NCI-H345 treated with DMSO at 0.1 percent for 48 hours (cell line): ENCODE data around the gene ZNF488.

Experiments used
- DNase-seq: peaks from one replicate; lab custom pipeline; 2025; ENCODE audit not compliant: unreplicated experiment; lab: John Stamatoyannopoulos, UW

ZNF488 gene

DNA sequence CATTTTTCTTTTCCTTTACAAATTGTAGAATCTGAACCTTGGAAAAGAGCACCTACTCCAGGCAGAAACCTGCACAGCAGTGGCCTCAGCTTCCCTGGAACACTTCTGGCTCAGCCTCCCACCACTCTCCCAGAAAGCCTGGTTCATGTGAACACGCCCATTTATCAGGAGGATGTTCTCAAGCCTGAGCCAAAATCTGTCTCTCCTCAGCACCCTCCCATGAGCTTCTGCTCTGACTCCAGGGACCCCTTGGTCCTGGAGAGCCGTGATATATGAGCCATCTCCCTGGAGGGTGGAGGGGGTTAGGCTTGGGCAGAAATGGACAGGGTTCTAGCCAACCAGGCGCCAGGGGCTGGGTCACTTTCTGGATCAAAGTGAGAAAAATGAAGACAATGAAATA is 51.7 kb downstream of the ZNF488 start:
- no peak for DNase-seq

DNA sequence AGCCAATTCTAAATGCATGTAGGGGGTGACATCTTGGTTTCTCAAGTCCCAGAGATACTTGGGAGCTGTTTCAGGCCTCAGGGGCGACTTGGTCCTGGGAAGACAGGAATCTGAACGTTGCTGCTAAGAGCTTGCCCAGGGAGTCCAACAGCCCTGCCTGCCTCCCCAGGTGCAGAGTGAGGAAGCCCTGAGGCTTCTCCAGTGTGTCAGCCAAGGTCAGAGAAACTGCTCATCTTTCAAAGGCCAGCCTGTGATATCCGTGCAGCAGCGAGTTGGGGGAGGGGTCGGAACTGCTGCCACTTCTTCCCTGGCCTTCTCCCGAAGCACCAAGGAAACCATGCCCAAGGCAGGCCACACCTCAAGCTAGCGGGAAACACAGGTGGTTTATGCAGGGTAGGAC is 52.1 kb downstream of the ZNF488 start:
- no peak for DNase-seq

DNA sequence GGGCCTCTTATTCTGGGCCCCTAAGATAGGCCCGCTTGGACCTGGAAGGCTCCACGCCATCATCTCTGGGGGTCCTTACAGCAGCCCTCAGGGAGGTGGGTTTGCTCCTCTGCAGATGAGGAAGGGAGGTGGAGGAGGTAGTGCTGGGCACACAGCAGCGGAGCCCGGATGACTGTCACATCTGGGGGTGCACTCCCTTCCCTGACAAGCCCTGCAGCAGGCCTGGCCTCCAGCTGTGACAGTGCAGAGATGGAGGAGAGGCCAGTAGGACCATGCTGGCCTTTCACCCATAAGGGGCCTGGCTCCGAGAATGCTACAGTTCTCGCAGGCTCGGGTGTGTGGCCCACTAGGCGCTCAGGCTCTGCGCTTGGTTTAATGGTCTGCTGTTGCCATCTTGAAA is 52.6 kb downstream of the ZNF488 start:
- no peak for DNase-seq

DNA sequence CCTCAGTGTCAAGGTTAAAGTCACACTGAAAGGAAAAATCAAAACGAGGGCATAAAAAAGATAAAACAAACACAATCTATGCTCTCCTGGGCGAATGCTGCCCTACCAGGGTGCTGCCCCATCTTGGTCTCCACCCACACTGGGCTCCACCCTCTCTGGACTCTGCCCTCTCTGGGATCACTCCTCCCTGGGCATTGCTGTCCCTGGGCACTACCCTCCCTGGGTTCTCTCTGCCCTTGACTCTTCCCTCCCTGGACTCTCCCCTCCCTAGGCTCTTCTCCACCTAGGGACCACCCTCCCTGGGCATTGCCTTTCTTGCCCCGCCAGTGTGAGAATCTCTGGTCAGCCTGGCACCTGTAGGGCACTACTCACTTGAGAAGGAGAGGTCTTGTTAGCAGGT is 53.3 kb downstream of the ZNF488 start:
- DNase-seq = no peak

DNA sequence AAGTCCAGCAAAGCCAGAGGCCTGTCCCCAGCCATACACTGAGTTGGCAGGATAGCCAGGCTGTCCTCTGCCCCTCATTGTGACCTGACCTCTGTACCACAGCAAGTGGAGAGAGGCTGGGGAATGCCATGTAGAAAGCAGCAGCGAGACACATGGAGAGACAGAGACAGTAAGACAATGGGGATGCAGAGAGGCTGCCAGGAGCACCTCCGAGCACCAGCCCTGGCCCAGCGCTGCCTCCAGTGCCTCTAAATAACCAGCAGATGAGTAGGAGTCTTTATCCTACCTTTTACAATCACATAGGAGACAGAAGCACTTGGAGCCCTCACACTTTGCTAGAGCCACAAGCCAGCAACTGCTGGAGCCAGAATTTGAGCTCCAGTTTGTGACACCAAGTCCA is 53.7 kb downstream of the ZNF488 start:
- no peak for DNase-seq

DNA sequence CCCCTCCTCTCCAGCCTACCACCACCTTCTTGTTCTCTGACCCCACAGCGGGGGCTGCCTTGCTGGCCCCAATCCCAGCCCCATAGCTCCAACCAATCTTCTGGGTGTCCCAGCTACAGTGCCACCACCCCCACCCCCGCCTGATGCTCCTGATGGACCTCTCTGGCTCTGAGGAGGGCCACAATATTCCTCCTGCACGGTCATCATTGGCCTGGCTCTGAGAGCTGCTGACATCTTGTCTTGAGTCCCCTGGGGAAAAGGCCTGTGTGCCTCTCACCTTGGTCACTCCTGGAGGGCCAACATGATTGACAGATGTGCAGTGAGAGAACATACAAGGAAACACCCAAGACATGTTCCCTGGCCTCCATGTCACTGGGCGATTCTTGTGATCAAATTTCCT is 54.2 kb downstream of the ZNF488 start:
- DNase-seq = no peak

DNA sequence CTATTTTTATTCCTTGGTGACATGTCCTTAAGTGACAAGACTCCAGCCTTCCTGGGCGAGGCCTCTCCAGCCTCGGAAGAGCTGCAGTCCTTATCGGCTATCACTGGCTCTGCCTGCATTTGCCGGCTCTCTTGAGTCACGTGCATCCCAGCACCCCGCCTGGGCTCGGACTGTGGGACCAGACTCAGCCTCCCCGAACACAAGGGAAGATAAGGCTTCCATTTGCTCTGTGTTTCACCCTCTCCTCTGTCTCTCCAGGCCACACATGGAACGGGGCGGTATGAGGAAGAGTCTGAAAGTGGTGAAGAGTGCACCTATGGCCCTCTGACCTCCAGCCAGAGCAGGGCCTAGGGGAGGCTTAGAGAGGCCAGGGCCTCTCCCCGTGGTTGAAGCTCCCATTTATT is 57.2 kb downstream of the ZNF488 start:
- no peak for DNase-seq

DNA sequence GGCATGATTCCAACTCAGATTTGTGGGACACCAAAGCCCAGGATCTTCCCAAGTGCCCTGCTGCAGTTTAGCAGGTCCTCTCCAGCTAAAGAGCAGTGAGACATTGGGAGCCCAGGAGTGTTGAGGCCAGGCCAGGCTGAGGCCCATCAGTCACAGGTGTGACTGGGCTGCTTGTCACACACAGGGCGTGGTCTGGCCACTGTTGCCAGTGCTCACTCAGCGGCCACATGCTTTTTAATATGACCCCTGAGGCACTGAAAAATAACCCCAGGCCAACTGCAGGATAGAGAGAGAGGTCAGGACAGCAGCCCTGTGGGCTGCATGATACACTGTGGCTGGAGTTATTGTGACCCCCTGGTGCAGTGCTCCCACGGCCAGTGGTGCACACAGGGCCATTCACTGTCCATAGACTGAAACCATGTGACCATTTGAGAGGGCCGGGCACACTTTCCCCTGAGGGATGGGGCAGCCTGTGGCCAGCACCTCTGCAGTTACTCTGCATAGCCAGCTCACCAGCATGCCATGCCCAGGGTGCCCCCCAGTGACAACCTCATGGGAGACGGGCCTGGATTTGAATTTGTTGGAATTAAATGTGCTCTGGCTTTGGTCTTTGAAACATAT is 57.7 kb downstream of the ZNF488 start:
- DNase-seq = no peak

DNA sequence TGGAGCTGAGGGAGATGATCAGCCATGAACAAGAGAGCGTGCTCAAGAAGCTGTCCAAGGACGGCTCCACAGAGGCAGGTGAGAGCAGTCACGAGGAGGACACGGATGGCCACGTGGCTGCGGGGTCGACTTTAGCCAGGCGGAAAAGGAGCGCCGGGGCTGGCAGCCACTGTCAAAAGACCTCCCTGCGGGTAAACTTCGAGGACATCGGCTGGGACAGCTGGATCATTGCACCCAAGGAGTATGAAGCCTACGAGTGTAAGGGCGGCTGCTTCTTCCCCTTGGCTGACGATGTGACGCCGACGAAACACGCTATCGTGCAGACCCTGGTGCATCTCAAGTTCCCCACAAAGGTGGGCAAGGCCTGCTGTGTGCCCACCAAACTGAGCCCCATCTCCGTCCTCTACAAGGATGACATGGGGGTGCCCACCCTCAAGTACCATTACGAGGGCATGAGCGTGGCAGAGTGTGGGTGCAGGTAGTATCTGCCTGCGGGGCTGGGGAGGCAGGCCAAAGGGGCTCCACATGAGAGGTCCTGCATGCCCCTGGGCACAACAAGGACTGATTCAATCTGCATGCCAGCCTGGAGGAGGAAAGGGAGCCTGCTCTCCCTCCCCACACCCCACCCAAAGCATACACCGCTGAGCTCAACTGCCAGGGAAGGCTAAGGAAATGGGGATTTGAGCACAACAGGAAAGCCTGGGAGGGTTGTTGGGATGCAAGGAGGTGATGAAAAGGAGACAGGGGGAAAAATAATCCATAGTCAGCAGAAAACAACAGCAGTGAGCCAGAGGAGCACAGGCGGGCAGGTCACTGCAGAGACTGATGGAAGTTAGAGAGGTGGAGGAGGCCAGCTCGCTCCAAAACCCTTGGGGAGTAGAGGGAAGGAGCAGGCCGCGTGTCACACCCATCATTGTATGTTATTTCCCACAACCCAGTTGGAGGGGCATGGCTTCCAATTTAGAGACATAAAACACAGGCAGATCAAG is 58.5 kb downstream of the ZNF488 start:
- no peak for DNase-seq

DNA sequence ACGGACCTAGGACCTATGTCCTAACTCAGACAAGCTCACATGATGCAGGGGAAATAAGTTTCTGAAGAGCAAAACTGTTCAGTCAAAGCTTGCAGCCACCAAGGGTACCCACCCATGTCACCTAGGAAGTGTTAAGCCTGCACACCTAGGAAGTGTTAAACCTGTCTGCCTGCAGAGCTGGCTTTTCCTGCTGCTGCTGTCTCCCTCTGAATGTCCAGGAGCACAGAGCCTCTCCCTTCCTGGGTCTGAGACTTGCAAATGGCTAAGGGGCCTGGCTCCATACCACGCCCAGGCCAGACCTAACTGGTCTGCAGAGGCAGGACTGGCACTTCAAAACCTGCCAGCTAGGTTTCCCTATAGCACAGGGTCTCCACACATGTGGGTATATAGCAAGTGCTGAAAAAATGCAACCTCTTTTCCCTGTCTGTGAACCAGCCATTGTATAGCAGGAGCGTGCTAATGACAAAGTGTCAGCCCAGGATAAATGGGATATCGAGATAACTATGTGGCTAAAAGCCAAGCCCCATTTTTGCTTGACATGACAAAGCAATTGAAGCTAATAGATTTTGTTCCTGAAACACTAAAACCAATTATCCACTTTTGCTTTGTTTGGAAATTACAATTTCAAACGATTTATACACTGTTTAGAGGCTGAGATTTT is 60.3 kb downstream of the ZNF488 start:
- no peak for DNase-seq

DNA sequence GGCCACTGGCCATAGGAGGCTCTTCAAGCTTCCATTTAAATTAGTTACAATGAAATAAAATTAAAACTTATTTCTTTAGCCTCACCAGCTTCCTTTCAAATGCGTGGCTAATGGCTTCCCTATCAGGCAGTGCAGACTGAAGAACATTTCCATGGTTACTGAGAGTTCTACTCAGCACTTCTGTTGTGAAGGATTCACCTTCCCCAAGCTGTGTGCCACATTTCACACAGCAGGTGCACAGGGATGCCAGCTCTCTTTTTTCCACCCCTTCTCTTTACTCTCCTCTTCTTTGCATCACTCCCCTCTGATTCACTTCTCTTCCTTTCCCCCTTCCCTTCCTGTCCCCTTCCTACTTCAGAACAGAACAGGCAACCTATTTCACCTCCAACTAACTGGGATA is 61.0 kb downstream of the ZNF488 start:
- no peak for DNase-seq

DNA sequence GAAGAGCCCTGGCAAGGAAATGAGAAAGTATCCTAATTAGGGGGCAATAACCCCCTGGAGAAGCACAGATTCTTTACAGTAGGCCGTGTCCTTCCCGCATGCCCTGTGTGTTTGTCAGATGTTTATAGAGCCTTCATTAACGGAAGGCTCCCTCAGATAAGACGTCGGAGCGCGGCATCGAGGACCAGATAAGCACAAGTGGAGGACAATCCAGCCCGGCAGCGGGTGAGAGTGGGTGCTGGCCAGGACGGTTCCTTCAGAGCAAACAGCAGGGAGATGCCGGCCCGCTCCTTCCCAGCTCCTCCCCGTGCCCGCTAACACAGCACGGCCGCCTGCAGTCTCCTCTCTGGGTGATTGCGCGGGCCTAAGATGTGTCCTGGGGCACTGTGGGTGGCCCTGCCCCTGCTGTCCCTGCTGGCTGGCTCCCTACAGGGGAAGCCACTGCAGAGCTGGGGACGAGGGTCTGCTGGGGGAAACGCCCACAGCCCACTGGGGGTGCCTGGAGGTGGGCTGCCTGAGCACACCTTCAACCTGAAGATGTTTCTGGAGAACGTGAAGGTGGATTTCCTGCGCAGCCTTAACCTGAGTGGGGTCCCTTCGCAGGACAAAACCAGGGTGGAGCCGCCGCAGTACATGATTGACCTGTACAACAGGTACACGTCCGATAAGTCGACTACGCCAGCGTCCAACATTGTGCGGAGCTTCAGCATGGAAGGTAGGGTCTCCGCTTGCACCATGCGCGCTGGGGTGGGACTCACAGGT is 61.6 kb downstream of the ZNF488 start, which contains the start of gene GDF2:
Gene GDF2 (plus strand): TSS at position 155 of the 762 bp plus-strand sequence. CDS start 215 bp downstream, at position 370.
- no peak for DNase-seq

DNA sequence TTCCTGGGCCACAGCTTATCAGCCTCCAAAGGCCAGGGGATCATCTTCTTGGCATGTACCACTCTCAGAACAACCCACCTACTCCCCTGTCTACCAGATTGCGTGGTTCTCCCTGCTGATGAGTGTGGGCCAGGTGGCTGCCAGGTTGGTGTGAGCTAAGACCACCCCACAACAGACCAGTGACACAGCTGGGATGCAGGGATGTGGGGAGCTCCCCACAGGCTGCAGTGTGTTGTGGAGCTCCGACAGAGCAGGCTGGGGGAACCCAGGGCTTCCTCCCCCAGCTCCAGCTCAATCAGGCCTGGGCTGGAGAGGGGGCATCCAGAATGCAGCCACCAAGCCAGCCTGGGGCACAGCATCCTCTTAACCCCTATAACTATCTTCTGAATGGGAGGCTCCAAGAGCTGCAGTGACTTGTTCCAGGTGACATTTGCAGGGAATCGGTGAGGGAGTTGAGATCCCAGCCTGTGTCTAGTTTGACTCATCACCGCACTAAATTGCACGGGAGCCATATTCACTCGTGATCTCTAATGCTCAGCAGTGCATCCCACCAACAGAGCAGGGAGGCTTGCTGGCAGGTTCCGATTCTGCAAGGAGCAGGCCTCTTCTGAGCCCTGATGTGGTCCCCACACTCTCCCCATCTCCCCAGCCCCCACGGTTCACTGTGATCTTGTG is 62.4 kb downstream of the ZNF488 start:
- DNase-seq = no peak

DNA sequence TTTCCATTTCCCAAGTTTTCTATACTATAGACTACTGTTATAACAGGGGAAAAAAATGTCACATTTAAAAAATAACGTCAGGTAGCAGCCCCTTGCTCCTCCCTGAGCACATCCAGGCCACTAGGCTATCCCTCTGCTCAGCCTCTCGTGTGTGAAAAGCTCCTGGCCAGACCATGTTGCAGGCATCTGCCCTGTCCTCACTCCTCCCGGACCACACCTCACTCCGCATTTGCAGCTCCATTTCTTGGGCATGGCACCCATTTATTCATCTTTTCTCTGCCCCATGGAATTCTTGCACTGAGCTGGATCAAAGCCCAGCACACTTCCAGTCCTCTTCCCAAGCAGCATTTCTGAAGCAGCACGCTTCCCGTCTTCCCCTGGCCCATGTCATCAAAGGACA is 63.3 kb downstream of the ZNF488 start:
- DNase-seq = no peak

DNA sequence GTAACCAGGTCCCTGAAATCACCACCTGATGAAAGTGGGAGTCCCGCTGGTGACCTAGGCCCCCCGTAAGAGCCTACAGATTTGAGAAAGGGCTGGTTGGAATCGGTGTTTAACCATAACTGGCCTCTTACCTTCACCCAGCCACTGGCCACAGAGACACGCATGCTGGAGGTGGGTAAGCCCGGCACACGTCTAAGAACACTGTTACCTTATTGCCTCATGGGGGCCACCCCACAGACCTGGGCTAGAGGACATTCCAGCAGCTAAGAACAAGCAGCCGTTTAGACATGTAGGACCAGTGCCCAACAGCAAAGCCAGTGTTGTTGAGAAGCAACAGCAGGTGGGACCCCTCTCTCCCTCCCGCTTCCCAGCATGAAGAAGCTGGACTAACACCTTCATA is 64.3 kb downstream of the ZNF488 start:
- no peak for DNase-seq

DNA sequence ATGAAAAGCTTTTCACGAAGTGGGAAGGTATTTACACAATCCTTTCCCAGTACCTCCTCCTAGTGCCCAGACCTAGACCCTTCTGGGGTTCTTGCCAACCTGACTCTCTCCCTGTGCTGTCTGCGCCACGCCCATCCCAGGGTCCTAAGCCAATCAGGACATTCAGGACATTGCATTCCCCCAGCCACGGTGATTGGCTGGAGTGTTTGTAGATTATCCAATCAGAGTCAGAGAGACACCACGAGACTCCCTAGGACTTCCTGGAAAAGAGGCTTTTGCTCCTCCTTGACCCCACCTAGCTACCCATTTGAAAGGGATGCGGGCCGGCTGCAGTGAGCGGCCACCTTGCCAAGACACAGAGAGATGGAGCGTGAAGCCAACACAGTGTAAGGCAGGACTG is 65.4 kb downstream of the ZNF488 start:
- no peak for DNase-seq

DNA sequence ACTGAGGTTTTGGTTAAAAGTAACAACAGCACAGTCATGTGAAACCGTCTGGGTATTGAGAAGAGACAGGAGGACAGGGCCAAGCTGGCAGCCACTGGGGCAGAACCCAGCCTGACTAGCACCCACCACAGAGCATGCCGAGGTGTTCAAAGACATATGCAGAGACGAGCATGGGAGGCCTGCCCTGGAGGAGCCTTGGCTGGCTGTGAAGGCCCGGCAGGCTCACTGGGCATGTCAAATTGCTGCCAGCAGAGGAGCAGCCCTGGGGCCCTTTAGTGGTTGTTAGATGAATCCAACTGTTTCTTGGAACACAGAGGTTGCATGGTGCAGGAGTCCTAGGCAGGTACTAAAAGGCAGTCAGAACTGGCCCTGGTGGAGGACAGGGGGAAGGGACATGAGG is 66.8 kb downstream of the ZNF488 start:
- DNase-seq = no peak

DNA sequence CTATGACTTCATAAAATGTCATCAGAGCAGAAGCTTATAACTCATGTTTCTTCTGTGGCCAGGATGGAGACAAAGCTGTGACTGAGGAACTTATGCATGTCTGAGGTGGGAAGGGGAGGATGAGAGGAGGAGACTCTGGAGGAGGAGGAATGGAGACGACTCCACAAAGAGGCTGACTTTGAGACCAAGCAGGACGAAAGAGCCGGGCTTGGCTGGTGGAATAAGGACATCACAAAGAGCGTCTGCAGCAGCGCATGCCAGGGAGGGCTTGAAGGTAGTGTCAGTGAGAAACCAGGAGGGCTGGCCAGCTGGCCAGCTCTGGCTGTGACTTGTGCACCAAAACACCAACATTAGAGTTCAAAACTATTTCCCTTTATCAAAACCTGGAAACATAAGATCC is 68.0 kb downstream of the ZNF488 start:
- no peak for DNase-seq
